Measurements from ENCODE around the gene LIG1.

- no peak for TF ChIP-seq CTCF (IDR thresholded peaks at IDR 0.05 in 8 of 11, conservative IDR thresholded peaks at IDR 0.05 in 3 of 11)
- TF ChIP-seq POLR2A (IDR thresholded peaks at IDR 0.05): no peak
Observed at GRCh38 chr19:48206397-48207093, 36.4 kb upstream of the LIG1 start.
